NCI-H748 (cell line): ENCODE results near the gene FAU.

Experiments used
- DNase-seq: peaks from one replicate; lab custom pipeline; 2025; ENCODE audit not compliant: unreplicated experiment; lab: John Stamatoyannopoulos, UW

FAU gene

GRCh38 chr11:65083834-65084597 is 37.9 kb downstream of the FAU start, which contains the start of the genes CDCA5 and ZFPL1:
Gene CDCA5, minus strand, starts transcription at chr11:65084040. Its CDS starts 62 bp downstream, at chr11:65083978.
Gene ZFPL1, plus strand, starts transcription at chr11:65084222. Its CDS starts 477 bp downstream, at chr11:65084699.
- DNase-seq, result peak; percentile 96

DNA sequence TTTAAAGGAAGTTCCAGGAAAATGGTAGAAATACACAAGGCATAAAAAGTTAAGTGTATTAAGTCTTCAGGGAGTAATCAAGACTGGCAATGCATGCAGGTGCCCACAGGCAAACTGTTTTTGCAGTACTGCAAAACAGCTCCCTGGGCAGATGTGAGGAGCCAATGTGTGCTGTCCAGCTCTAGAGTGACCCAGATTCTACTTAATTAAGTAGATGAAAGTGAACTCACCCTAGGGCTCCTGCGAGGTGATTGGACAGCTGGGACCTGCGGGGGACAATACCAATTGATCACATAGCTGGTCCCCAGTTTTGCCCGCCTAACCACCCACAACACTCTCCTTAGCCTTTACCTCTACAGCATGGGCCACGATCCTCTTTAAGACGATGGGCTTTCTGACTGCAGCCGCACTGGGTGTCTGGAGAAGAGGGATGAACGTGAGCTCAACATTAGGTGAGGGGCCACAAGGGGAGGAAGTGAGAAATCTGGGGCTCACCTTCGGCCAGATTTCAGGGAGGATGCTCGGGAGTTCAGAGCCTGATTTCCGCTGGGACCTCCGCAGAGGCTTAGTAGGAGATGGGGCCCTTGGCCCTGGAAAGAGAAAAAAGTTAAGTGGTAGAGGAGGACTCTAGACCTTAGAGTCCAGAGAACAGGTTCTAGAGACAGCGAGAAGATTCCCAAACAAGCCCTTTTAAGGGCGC is 38.6 kb downstream of the FAU start:
- no peak for DNase-seq

- no peak for DNase-seq
Measured at GRCh38 chr11:65078786-65079342, 43.1 kb downstream of the FAU start.

GRCh38 chr11:65078151-65078550 is 43.8 kb downstream of the FAU start:
- DNase-seq, result peak; percentile 36

DNA sequence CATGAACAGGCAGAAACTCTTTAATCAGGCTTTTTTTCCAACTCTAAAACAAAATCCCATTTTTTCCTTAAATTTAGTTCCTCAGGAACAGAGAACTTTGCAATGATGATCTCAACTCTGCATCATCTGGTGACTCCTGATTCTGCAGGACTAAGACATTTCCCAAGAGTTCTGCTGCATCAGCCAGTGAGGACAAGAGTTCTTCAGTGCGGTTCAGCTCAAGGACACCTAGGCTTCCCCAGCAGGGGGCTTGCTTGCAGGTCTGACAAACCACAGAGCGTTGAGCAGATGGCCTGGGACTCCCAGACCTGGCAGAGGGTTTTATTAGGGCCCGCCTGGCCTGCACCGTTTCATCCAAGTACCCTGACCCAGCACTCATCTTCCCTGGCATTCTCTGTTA is 44.5 kb downstream of the FAU start:
- no peak for DNase-seq

DNA sequence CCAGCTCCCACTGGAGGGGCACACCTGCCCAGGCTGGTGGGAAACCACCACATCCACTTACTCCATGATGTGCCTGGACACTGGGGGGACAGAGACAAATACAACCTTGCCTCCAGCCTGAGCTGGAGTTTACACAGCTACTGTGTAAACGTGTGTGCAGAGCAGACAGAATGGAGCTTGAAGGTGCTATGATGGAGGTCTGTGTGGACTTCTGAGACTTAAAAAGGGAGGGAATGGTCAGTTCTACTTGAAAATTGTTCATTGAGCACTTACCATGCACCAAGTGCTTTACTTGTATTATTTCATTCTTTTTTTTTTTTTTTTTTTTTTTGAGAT is 49.3 kb downstream of the FAU start:
- no peak for DNase-seq

- no peak for DNase-seq
Measured at GRCh38 chr11:65071907-65072630, 49.9 kb downstream of the FAU start.
